Measurements from ENCODE around the gene TCN2. TPM values are rescaled to one million over a fixed set of nuclear protein-coding genes. Genes with fewer than 3 reads are reported as not detected.

The TCN2 gene
- total and polyA plus RNA-seq, 9 of the 15 experiments (the other 6 are each of a cell fraction or from before 2014, with no cell fraction given), result 0.88 to 5.4 (median 1.7) TPM

GRCh38 chr22:30673136-30673535, 66.2 kb downstream of the TCN2 start:
- Histone ChIP-seq H3K9me3 (replicated peaks; ENCODE audit: control insufficient read depth, insufficient read depth, low read depth, low read length) (no peaks in the 10 kb centered on the region), H3K4me1 (replicated peaks in 1 of 2; ENCODE audit: control insufficient read depth in 2 of 2, insufficient read depth in 2 of 2, low read length in 2 of 2) (peaks cover 17 to 19% of the 10 kb centered on the region in 2 experiments; a peak in 4 of 5 replicates), H2AFZ (ENCODE audit: low read depth, low read length) (no peak overlapping the region), H4K20me1 (replicated peaks; ENCODE audit: control insufficient read depth, insufficient read depth, low read length) (no peaks in the 10 kb centered on the region), H3K79me2 (ENCODE audit: control insufficient read depth, insufficient read depth, low read length) (no peaks in the 10 kb centered on the region), H3K4me2 (ENCODE audit: insufficient read depth, low read length) (no peak overlapping the region), H3K9me1 (ENCODE audit: control insufficient read depth, insufficient read depth, low read length) (no peaks in the 10 kb centered on the region), H3K36me3 (ENCODE audit: control insufficient read depth, insufficient read depth, low read length) (no peaks in the 10 kb centered on the region), H3K27me3 (ENCODE audit: control insufficient read depth in 2 of 2, insufficient read depth in 2 of 2, low read length in 2 of 2) (no peaks in the 10 kb centered on the region), H3K27ac (ENCODE audit: extremely low read depth, low read depth, low read length) (no peak overlapping the region), H3K4me3 (no peak overlapping the region), H3K9ac (ENCODE audit: insufficient read depth in 1 of 2, low read depth in 2 of 2, low read length in 2 of 2) (no peak overlapping the region; a peak in 1 of 4 replicates)
- no TSS peak for BruUV-seq (replicated peaks)
- in situ Hi-C loops (cut with MboI) (no loop called here), intact Hi-C loops (cut with micrococcal nuclease) (no loop called here)
- TF ChIP-seq AFF4 (CRISPR knock-in tag; IDR thresholded peaks at IDR 0.05), result no peak
- no peak for TF ChIP-seq CHAMP1 (IDR thresholded peaks at IDR 0.05)
- no peak for TF ChIP-seq FOXK2 (conservative IDR thresholded peaks at IDR 0.05 in 1 of 2, IDR thresholded peaks at IDR 0.05 in 1 of 2; ENCODE audit: low read depth in 2 of 2)
- no peak for TF ChIP-seq DEAF1 (CRISPR knock-in tag; IDR thresholded peaks at IDR 0.05)
- no peak for TF ChIP-seq SMC3 (conservative IDR thresholded peaks at IDR 0.05; ENCODE audit: insufficient read depth, low read depth, low read length)
- TF ChIP-seq CC2D1A (IDR thresholded peaks at IDR 0.05), result no peak
- TF ChIP-seq RBM39 (optimal IDR thresholded peaks at IDR 0.05; ENCODE audit: low read depth, low read length), result no peak
- no peak for TF ChIP-seq TCF7 (IDR thresholded peaks at IDR 0.05; ENCODE audit: borderline replicate concordance)
- no peak for TF ChIP-seq ETV5 (CRISPR knock-in tag; IDR thresholded peaks at IDR 0.05; ENCODE audit: low read depth)
- no peak for TF ChIP-seq BMI1 (IDR thresholded peaks at IDR 0.05; ENCODE audit: low read length)
- 43% methylated on average over 4 of the region's 4 CpGs for WGBS (ENCODE audit: insufficient coverage, low coverage, missing lambda C conversion rate)
- ATAC-seq (no peak), FAIRE-seq (no peak), DNase-seq (ENCODE audit: extremely low read depth in 1 of 4, low spot score in 3 of 4) (no peak)
- ChIA-PET CTCF (ENCODE audit: low intra/inter-chr PET ratio) (no interaction called here), POLR2A (interaction anchor here (1.6 kb wide), 1 partner anchor 12 kb away, joined by 4 read pairs; no protein-coding TSS in a partner anchor)

Data from K562 (cell line).